ENCODE results near the gene FOXN1.

The FOXN1 gene

DNA sequence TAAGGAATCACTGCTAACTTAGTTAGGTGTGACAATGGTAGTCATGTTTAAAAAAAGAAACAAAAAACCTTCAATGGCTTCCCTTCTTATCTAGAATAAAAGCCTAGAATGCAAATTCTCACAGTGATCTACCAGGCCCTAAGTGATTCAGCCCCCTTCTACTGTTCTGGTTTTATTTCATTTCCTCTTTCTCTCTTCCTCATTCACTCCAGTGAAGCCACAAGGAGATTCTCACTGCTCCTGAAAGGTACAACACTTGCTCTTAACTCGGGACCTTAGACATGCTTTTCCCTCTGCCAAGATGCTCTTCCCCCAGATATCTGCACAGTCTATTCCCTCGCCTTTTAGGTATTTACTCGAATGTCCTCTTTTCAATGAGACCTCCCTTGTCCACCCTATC, 61.5 kb downstream of the FOXN1 start:
- peak overlapping the region; percentile 21 for H3K4me3 ChIP-seq (ENCODE audit: low read length, poor library complexity, severe bottlenecking)
- no peaks in the 10 kb centered on the region for H3K9me3 ChIP-seq (ENCODE audit: insufficient read depth, low read depth, low read length)
- H3K4me2 ChIP-seq (ENCODE audit: low read depth, low read length, poor library complexity, severe bottlenecking), result peak overlapping the region; percentile 85
- H3F3A ChIP-seq (ENCODE audit: low read depth), result no peaks in the 10 kb centered on the region
- H3K36me3 ChIP-seq (ENCODE audit: insufficient read depth, low read length), result peaks cover 10% of the 10 kb centered on the region; the same call in 1 of the 2 replicates
- H3K79me2 ChIP-seq (ENCODE audit: insufficient read depth, low read length), result peaks cover 68% of the 10 kb centered on the region
- H3K9me2 ChIP-seq (replicated peaks; ENCODE audit: low read depth, low read length), result no peaks in the 10 kb centered on the region
- H2AFZ ChIP-seq (ENCODE audit: low read length), result no peak overlapping the region
- TF ChIP-seq, protein P1, sequence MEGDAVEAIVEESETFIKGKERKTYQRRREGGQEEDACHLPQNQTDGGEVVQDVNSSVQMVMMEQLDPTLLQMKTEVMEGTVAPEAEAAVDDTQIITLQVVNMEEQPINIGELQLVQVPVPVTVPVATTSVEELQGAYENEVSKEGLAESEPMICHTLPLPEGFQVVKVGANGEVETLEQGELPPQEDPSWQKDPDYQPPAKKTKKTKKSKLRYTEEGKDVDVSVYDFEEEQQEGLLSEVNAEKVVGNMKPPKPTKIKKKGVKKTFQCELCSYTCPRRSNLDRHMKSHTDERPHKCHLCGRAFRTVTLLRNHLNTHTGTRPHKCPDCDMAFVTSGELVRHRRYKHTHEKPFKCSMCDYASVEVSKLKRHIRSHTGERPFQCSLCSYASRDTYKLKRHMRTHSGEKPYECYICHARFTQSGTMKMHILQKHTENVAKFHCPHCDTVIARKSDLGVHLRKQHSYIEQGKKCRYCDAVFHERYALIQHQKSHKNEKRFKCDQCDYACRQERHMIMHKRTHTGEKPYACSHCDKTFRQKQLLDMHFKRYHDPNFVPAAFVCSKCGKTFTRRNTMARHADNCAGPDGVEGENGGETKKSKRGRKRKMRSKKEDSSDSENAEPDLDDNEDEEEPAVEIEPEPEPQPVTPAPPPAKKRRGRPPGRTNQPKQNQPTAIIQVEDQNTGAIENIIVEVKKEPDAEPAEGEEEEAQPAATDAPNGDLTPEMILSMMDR (conservative IDR thresholded peaks at IDR 0.05; ENCODE audit: low read length), result no peak
- TF ChIP-seq EZH2phosphoT487 (IDR thresholded peaks at IDR 0.05; ENCODE audit: borderline replicate concordance), result no peak
- peaks cover 19% of the 10 kb centered on the region for H4K20me1 ChIP-seq (ENCODE audit: insufficient read depth, low read length, poor library complexity, severe bottlenecking)
- no peaks in the 10 kb centered on the region for H3K27me3 ChIP-seq (ENCODE audit: insufficient read depth, low read length, poor library complexity, severe bottlenecking)
- H3K4me1 ChIP-seq (ENCODE audit: insufficient read depth, low read length, poor library complexity, severe bottlenecking), result peaks cover 50% of the 10 kb centered on the region
- no peak overlapping the region for H3K9ac ChIP-seq (ENCODE audit: low read depth, low read length, poor library complexity, severe bottlenecking)

DNA sequence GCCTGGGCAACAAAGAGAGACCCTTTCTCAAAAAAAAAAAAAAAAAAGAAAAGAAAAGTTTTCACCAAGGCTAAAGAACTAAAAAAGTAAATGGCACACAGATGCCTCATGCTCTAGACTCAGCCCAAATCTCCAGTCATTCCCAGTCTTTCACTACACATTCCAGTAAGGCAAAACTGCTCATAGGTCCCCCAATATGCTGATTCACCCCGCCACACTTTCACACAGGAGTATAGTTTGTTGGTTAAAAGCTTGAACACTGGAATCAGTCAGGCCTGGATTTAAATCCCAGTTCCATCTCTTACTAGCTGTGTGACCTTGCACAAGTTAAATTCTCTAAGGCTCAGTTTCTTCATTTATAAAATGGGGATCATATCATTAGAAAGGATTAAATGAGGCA, 63.3 kb downstream of the FOXN1 start:
- peak overlapping the region; percentile 84 for H3K9ac ChIP-seq (ENCODE audit: low read depth, low read length, poor library complexity, severe bottlenecking)
- peaks cover 50% of the 10 kb centered on the region for H3K4me1 ChIP-seq (ENCODE audit: insufficient read depth, low read length, poor library complexity, severe bottlenecking)
- H3K79me2 ChIP-seq (ENCODE audit: insufficient read depth, low read length), result peaks cover 62% of the 10 kb centered on the region

DNA sequence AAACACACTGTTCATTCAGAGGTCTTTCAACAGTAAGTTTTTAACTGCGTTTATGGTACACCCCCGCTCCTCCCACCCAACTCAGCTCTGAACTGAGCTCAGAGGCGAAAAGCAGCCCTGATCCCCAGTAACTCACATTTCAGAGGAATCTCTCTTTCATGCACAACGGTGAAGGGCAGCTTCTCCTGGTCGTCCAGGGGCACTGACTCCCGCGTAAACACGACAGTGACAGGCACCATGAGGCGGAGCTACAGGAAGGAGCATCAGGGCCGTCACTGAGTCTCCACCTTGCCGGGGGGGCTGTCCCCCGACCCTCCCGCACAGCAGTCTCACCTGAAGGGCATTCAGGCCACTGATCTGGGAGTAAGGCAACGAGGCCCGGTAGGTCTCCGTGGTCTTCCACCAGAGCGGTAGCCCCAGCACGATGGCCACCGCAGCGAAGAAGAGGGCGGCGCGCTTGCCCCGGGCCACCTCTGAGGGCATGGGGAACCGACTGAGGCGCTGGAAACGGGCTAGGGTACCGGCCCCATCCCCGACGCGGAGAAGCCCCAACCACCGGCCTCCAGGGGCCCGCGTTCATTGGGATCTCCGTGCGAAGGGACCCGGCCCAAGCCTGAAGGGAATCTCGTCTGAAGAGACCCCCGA, 64.7 kb downstream of the FOXN1 start:
- H3K4me3 ChIP-seq (ENCODE audit: low read length, poor library complexity, severe bottlenecking), result peak overlapping the region; percentile 93
- no peak for TF ChIP-seq EZH2phosphoT487 (IDR thresholded peaks at IDR 0.05; ENCODE audit: borderline replicate concordance)
- TF ChIP-seq, protein P1 (conservative IDR thresholded peaks at IDR 0.05; ENCODE audit: low read length), result no peak
- peak overlapping the region; percentile 85 for H3K4me2 ChIP-seq (ENCODE audit: low read depth, low read length, poor library complexity, severe bottlenecking)
- H3F3A ChIP-seq (ENCODE audit: low read depth), result no peaks in the 10 kb centered on the region
- peaks cover 11% of the 10 kb centered on the region for H4K20me1 ChIP-seq (ENCODE audit: insufficient read depth, low read length, poor library complexity, severe bottlenecking)
- H2AFZ ChIP-seq (ENCODE audit: low read length), result peak overlapping the region; percentile 94
- H3K4me1 ChIP-seq (ENCODE audit: insufficient read depth, low read length, poor library complexity, severe bottlenecking), result peaks cover 45% of the 10 kb centered on the region
- peaks cover 52% of the 10 kb centered on the region for H3K79me2 ChIP-seq (ENCODE audit: insufficient read depth, low read length)
- H3K27me3 ChIP-seq (ENCODE audit: insufficient read depth, low read length, poor library complexity, severe bottlenecking), result no peaks in the 10 kb centered on the region
- H3K9ac ChIP-seq (ENCODE audit: low read depth, low read length, poor library complexity, severe bottlenecking), result peak overlapping the region; percentile 84
- no peaks in the 10 kb centered on the region for H3K9me3 ChIP-seq (ENCODE audit: insufficient read depth, low read depth, low read length)
- no peaks in the 10 kb centered on the region for H3K9me2 ChIP-seq (replicated peaks; ENCODE audit: low read depth, low read length)
- no peaks in the 10 kb centered on the region; the same call in 1 of the 2 replicates for H3K36me3 ChIP-seq (ENCODE audit: insufficient read depth, low read length)

More for the DNA sequence above, 63.3 kb downstream of the FOXN1 start:
- TF ChIP-seq, protein P1 (conservative IDR thresholded peaks at IDR 0.05; ENCODE audit: low read length), result no peak
- TF ChIP-seq EZH2phosphoT487 (IDR thresholded peaks at IDR 0.05; ENCODE audit: borderline replicate concordance), result no peak
- Histone ChIP-seq H3K9me2 (replicated peaks; ENCODE audit: low read depth, low read length) (no peaks in the 10 kb centered on the region), H3K4me2 (ENCODE audit: low read depth, low read length, poor library complexity, severe bottlenecking) (peak overlapping the region; percentile 85), H2AFZ (ENCODE audit: low read length) (no peak overlapping the region), H3K27me3 (ENCODE audit: insufficient read depth, low read length, poor library complexity, severe bottlenecking) (no peaks in the 10 kb centered on the region), H3K4me3 (ENCODE audit: low read length, poor library complexity, severe bottlenecking) (peak overlapping the region; percentile 93), H4K20me1 (ENCODE audit: insufficient read depth, low read length, poor library complexity, severe bottlenecking) (peaks cover 19% of the 10 kb centered on the region), H3K9me3 (ENCODE audit: insufficient read depth, low read depth, low read length) (no peaks in the 10 kb centered on the region), H3K36me3 (ENCODE audit: insufficient read depth, low read length) (no peaks in the 10 kb centered on the region; the same call in 1 of the 2 replicates), H3F3A (ENCODE audit: low read depth) (no peaks in the 10 kb centered on the region)

Measured in Loucy (cell line).